Keratinocyte (primary cell): ENCODE measurements around the gene TBC1D14. TPM values are rescaled to one million over a fixed set of nuclear protein-coding genes. Genes with fewer than 3 reads are reported as not detected.

Experiments used
- DNase-seq: peaks from one replicate; pipeline ENCODE4 v3.0.0-alpha.2; 2011; ENCODE audit warnings: low read depth, missing footprints, low spot score
- FAIRE-seq: peaks from 2 replicates; lab custom pipeline; 2011; peaks lifted over from hg19 to GRCh38; lab: Jason Lieb, UNC
- H2AFZ ChIP-seq: 2 replicates; pipeline ENCODE4 v1.6.0; 2012; ENCODE audit warnings: low read length, control low read depth, inconsistent platforms; ENCODE audit not compliant: control insufficient read depth
- H3K27ac ChIP-seq: 2 replicates; pipeline ENCODE4 v1.5.1; 2011; ENCODE audit warnings: low read length; ENCODE audit not compliant: control insufficient read depth, insufficient read depth
- H3K27me3 ChIP-seq: 3 replicates; pipeline ENCODE4 v1.6.0; 2011; ENCODE audit warnings: low read length; ENCODE audit not compliant: control insufficient read depth, insufficient read depth; ENCODE audit errors: extremely low read depth
- H3K36me3 ChIP-seq, 2 experiments: 2 replicates in 1 of 2; 3 replicates in 1 of 2; pipeline ENCODE4 v1.5.1; 2011; ENCODE audit warnings: low read length in 2 of 2, mild to moderate bottlenecking in 1 of 2; ENCODE audit not compliant: control insufficient read depth in 2 of 2, insufficient read depth in 2 of 2; ENCODE audit errors: extremely low read depth in 1 of 2
- H3K4me1 ChIP-seq: 3 replicates; pipeline ENCODE4 v1.5.1; 2011; ENCODE audit warnings: low read length; ENCODE audit not compliant: control insufficient read depth, insufficient read depth; ENCODE audit errors: extremely low read depth
- H3K4me2 ChIP-seq: 3 replicates; pipeline ENCODE4 v1.6.0; 2011; ENCODE audit warnings: low read depth, low read length; ENCODE audit not compliant: control insufficient read depth, insufficient read depth; ENCODE audit errors: extremely low read depth
- H3K4me3 ChIP-seq, 3 experiments: fragments of 200-600 bp in 1 of 3; sonication (generic) in 1 of 3; 2 replicates in 2 of 3; 3 replicates in 1 of 3; pipeline ENCODE4 v1.5.1; 2011 to 2016; ENCODE audit warnings: low read length in 3 of 3, mild to moderate bottlenecking in 3 of 3, control low read depth in 2 of 3, inconsistent platforms in 1 of 3, low read depth in 1 of 3, mixed read lengths in 1 of 3, mixed run types in 1 of 3, moderate library complexity in 1 of 3; ENCODE audit not compliant: control insufficient read depth in 2 of 3, insufficient read depth in 2 of 3; ENCODE audit errors: extremely low read depth in 1 of 3
- H3K79me2 ChIP-seq: 2 replicates; pipeline ENCODE4 v1.6.0; 2012; ENCODE audit warnings: low read length; ENCODE audit not compliant: control insufficient read depth, insufficient read depth
- H3K9ac ChIP-seq: 3 replicates; pipeline ENCODE4 v1.6.0; 2011; ENCODE audit warnings: low read length; ENCODE audit not compliant: control insufficient read depth, insufficient read depth; ENCODE audit errors: extremely low read depth
- H3K9me1 ChIP-seq: 3 replicates; pipeline ENCODE4 v1.6.0; 2011; ENCODE audit warnings: low read length; ENCODE audit not compliant: control insufficient read depth, insufficient read depth; ENCODE audit errors: extremely low read depth
- H3K9me3 ChIP-seq: 2 replicates; pipeline ENCODE4 v1.5.1; 2012; ENCODE audit warnings: low read depth, low read length; ENCODE audit not compliant: control insufficient read depth
- H4K20me1 ChIP-seq: 3 replicates; pipeline ENCODE4 v1.6.0; 2011; ENCODE audit warnings: low read length; ENCODE audit not compliant: control insufficient read depth, insufficient read depth; ENCODE audit errors: extremely low read depth
- EZH2 ChIP-seq: IDR thresholded peaks from one replicate; pipeline ENCODE4 v1.6.1; 2012; ENCODE audit warnings: inconsistent platforms, mild to moderate bottlenecking, low read length, moderate library complexity
- dilution Hi-C: fragments of 300-500 bp; cut with MboI; formaldehyde crosslinking; loops from one replicate; pipeline ENCODE4 v1.7.0; 2020; ENCODE audit warnings: low sequenced_read_pairs; ENCODE audit not compliant: extremely low pct_ligation_motif_present
- polyA plus RNA-seq, 5 experiments: library from polyadenylated mRNA; depleted of rRNA in 3 of 5; stranded (reverse) in 3 of 5; stranded (forward) in 1 of 5; unstranded in 1 of 5; fragments of >200 nt; gene quantifications; 1 replicate in 1 of 5; 2 replicates in 3 of 5; 3 replicates in 1 of 5; pipeline versions ENCODE4 v1.2.1 to v1.2.3, GENCODE V29; 2011 to 2012; ENCODE audit warnings: missing spikeins in 2 of 5, low read depth in 1 of 5, low replicate concordance in 1 of 5
- TF ChIP-seq, protein P1 (sequence below), 3 experiments: IDR thresholded peaks in 1 of 3; conservative IDR thresholded peaks in 1 of 3; optimal IDR thresholded peaks in 1 of 3; 2 replicates in 2 of 3; 3 replicates in 1 of 3; pipeline versions ENCODE3 to v1.5.1; 2011; ENCODE audit warnings: low read length in 3 of 3, mild to moderate bottlenecking in 3 of 3, moderate library complexity in 2 of 3, control low read depth in 1 of 3, inconsistent platforms in 1 of 3; ENCODE audit not compliant: insufficient read depth in 2 of 3; ENCODE audit errors: extremely low read depth in 1 of 3

TBC1D14 gene
- polyA plus RNA-seq, 1 donor (not counting 4 experiments of a cell fraction or from before 2014, with no cell fraction given), result 55.1 TPM

DNA sequence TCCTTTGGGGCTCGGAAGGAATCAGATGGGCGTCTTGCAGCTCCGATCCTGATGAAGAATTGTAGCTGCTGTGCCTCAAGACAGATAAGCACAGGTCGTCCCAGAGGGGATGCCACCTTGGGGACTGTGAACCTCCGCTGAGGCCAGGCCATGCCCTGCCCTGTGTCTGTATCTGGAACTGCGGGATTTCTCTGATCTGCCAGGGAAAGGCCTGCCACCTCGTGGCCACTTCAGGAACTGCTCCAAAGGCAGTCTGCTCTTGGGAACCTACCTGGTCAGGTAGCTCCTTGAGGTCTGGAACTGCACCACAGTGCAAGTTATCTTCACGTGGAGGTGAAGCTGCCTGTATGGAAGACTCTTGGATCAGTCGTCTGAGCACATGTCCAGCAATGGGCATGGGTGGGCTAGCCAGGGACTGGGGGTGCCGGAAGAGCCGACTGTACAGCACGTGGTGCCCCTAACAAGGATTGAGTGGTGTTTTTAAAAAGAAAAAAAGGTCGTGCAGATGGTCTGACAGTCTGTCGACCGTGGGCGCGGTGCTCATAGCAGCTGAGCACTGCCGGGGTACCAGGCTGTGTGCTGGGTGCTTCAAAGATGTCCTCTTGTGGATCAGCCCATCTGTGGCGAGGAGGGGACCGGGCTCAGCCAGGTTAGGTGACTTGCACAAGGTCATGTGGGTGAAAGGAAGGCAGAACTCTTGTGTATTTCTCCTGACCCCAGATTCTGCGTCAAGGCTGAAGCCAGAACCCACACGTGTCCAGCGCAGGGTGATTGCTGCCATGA lies 161.3 kb downstream of the TBC1D14 start:
- H3K27ac ChIP-seq, result no peak overlapping the region
- peaks cover 2% of the 10 kb centered on the region for H4K20me1 ChIP-seq
- dilution Hi-C loops, result no loop called here
- peaks cover 20% of the 10 kb centered on the region for H3K79me2 ChIP-seq
- H3K4me3 ChIP-seq, result no peak overlapping the region
- no peaks in the 10 kb centered on the region for H3K9me1 ChIP-seq
- FAIRE-seq (peak; percentile 93), DNase-seq (peak; percentile 64)
- no peaks in the 10 kb centered on the region for H3K9me3 ChIP-seq
- no peak overlapping the region for H3K9ac ChIP-seq
- no peak overlapping the region for H3K4me2 ChIP-seq
- no peaks in the 10 kb centered on the region for H3K27me3 ChIP-seq
- no peaks in the 10 kb centered on the region for H3K36me3 ChIP-seq
- TF ChIP-seq, protein P1, sequence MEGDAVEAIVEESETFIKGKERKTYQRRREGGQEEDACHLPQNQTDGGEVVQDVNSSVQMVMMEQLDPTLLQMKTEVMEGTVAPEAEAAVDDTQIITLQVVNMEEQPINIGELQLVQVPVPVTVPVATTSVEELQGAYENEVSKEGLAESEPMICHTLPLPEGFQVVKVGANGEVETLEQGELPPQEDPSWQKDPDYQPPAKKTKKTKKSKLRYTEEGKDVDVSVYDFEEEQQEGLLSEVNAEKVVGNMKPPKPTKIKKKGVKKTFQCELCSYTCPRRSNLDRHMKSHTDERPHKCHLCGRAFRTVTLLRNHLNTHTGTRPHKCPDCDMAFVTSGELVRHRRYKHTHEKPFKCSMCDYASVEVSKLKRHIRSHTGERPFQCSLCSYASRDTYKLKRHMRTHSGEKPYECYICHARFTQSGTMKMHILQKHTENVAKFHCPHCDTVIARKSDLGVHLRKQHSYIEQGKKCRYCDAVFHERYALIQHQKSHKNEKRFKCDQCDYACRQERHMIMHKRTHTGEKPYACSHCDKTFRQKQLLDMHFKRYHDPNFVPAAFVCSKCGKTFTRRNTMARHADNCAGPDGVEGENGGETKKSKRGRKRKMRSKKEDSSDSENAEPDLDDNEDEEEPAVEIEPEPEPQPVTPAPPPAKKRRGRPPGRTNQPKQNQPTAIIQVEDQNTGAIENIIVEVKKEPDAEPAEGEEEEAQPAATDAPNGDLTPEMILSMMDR (optimal IDR thresholded peaks at IDR 0.05 in 1 of 3, IDR thresholded peaks at IDR 0.05 in 1 of 3, conservative IDR thresholded peaks at IDR 0.05 in 1 of 3; ENCODE audit: extremely low read depth in 1 of 3, insufficient read depth in 2 of 3, low read length in 3 of 3), result peak in 2 of 3 experiments; percentile 98 to 100
- no peak for TF ChIP-seq EZH2
- H3K4me1 ChIP-seq, result peaks cover 13% of the 10 kb centered on the region
- H2AFZ ChIP-seq, result no peak overlapping the region

- Histone ChIP-seq H3K9ac (no peak overlapping the region), H3K4me3 (no peak overlapping the region), H3K9me1 (no peaks in the 10 kb centered on the region), H2AFZ (no peak overlapping the region), H4K20me1 (no peaks in the 10 kb centered on the region), H3K9me3 (no peaks in the 10 kb centered on the region), H3K27ac (no peak overlapping the region), H3K27me3 (no peaks in the 10 kb centered on the region), H3K4me1 (peaks cover 5% of the 10 kb centered on the region), H3K36me3 (no peaks in the 10 kb centered on the region), H3K79me2 (no peaks in the 10 kb centered on the region), H3K4me2 (no peak overlapping the region)
- TF ChIP-seq, protein P1 (optimal IDR thresholded peaks at IDR 0.05 in 1 of 3, IDR thresholded peaks at IDR 0.05 in 1 of 3, conservative IDR thresholded peaks at IDR 0.05 in 1 of 3; ENCODE audit: extremely low read depth in 1 of 3, insufficient read depth in 2 of 3, low read length in 3 of 3), result no peak
- TF ChIP-seq EZH2, result no peak
- no peak for FAIRE-seq
- dilution Hi-C loops, result no loop called here
- DNase-seq, result no peak
Measured at GRCh38 chr4:7073059-7073458, 163.4 kb downstream of the TBC1D14 start.
